HFFc6 (cell line): ENCODE data around the gene VN1R2. TPM values are rescaled to one million over a fixed set of nuclear protein-coding genes. Genes with fewer than 3 reads are reported as not detected.
"Not testable (repeated sequence)": the region's sequence is repeated elsewhere in the genome, so short reads cannot be mapped to it uniquely, and the experiment has no call there.

Experiments
- DNase-seq: peaks from one replicate; pipeline ENCODE4 v3.0.0-alpha.2; 2018
- H3K27ac Mint-ChIP-seq: 2 replicates; pipeline ENCODE4 v1.8.0; 2020; ENCODE audit warnings: mild to moderate bottlenecking, mixed read lengths
- H3K27me3 Mint-ChIP-seq: 2 replicates; pipeline ENCODE4 v1.8.0; 2021; ENCODE audit warnings: mild to moderate bottlenecking, moderate library complexity, mixed read lengths; ENCODE audit not compliant: insufficient read depth
- H3K36me3 Mint-ChIP-seq: 2 replicates; pipeline ENCODE4 v1.8.0; 2021; ENCODE audit warnings: low read depth, mixed read lengths
- H3K4me1 Mint-ChIP-seq: 2 replicates; pipeline ENCODE4 v1.8.0; 2020; ENCODE audit warnings: low read depth, mixed read lengths
- H3K4me3 Mint-ChIP-seq: 2 replicates; pipeline ENCODE4 v1.8.0; 2020; ENCODE audit warnings: mild to moderate bottlenecking, moderate library complexity, mixed read lengths
- H3K9me3 Mint-ChIP-seq: 2 replicates; pipeline ENCODE4 v1.8.0; 2020; ENCODE audit warnings: mild to moderate bottlenecking, mixed read lengths
- CTCF ChIP-seq: fragments of 200-600 bp; sonication (generic); IDR thresholded peaks from 2 replicates; pipeline ENCODE4 v1.5.0; 2021; ENCODE audit warnings: antibody characterized with exemption, mild to moderate bottlenecking
- total RNA-seq, 6 experiments: library from RNA; stranded (reverse); fragmentation: NEBNext Ultra II Directional; extraction: Animal tissue kit (Norgen Biotek cat#: 25700); gene quantifications; 2 replicates in 1 of 6; 3 replicates in 5 of 6; pipeline ENCODE4 v1.2.3, GENCODE V29; 2021

The VN1R2 gene
- total RNA-seq, 6 experiments from 2014 or later = not detected

DNA sequence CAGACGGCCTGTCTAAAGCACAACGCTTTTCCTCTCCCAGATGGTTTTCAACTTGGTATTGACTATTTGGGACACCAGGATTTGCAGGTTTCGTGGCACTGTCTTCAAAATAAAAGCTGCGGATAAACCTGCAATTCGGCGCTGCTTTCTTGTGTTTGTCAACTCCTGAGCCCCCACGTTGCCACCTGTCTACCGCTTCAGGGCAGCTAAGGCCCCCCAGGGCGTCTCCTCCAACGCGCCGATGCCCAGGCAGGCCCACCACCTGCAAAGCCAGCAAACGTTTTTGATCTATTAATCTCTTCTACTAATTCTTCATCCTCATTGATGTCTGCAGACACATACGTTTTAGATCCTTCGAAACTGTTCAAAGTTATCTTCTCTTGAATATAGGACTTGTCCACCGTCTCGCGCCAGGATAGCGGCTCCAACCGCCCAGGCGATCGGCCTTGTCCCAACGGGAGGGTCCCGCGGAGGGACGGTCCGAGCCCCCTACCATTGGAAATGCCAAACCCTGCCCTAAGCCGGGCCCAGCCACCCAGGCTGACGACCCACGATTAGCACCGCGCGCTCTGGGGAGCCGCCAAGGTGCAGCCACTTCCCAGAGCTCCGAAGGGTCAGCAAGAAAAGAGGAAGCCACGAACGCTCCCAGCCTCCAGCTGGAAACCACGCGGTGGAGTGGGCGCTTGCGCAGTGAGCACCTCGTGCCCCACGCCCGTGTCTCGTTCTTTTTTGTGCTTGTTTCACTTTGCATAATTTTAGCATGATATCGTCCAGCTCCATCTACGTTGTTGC, 32.9 kb downstream of the VN1R2 start:
- peaks cover 19% of the 10 kb centered on the region; the same call in 1 of the 2 replicates for H3K36me3 Mint-ChIP-seq
- H3K27me3 Mint-ChIP-seq = no peaks in the 10 kb centered on the region
- no peaks in the 10 kb centered on the region for H3K4me1 Mint-ChIP-seq
- no peak for TF ChIP-seq CTCF
- peaks cover 63% of the 10 kb centered on the region for H3K9me3 Mint-ChIP-seq
- no peak overlapping the region for H3K4me3 Mint-ChIP-seq
- H3K27ac Mint-ChIP-seq = no peak overlapping the region
- no peak for DNase-seq

- DNase-seq = no peak
- Mint-ChIP-seq H3K27me3 (no peaks in the 10 kb centered on the region), H3K27ac (peak overlapping the region; percentile 33; the same call in 1 of the 2 replicates), H3K9me3 (peaks cover 69% of the 10 kb centered on the region), H3K36me3 (peaks cover 18% of the 10 kb centered on the region; the same call in 1 of the 2 replicates), H3K4me1 (no peaks in the 10 kb centered on the region), H3K4me3 (no peak overlapping the region)
- TF ChIP-seq CTCF = no peak
These were observed 36.8 kb downstream of the VN1R2 start for GRCh38 chr19:53294786-53295441.

DNA sequence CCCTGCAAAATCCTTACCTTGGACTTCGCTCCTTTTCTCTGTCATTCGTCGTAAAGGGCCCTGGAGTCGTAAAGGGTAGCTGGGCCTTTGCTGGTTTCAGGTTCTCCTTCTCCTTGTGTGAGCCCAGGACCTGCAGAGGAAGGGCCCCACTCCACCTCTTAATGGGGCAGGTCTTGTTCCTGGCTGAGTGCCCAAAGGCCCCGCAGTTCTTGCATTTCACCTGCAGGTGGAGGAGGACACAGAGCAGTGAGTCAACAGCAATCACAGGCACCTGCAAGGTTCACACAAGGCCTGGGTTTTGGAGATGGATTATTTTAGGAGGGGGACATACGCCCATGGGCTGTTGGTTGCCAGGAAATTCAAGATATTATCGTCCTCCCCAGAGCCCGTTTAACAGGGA, 43.2 kb downstream of the VN1R2 start:
- not testable (repeated sequence) for H3K27ac Mint-ChIP-seq, H3K27me3 Mint-ChIP-seq, DNase-seq, H3K36me3 Mint-ChIP-seq, H3K4me1 Mint-ChIP-seq, H3K4me3 Mint-ChIP-seq
- H3K9me3 Mint-ChIP-seq = peaks cover 40% of the 10 kb centered on the region

DNA sequence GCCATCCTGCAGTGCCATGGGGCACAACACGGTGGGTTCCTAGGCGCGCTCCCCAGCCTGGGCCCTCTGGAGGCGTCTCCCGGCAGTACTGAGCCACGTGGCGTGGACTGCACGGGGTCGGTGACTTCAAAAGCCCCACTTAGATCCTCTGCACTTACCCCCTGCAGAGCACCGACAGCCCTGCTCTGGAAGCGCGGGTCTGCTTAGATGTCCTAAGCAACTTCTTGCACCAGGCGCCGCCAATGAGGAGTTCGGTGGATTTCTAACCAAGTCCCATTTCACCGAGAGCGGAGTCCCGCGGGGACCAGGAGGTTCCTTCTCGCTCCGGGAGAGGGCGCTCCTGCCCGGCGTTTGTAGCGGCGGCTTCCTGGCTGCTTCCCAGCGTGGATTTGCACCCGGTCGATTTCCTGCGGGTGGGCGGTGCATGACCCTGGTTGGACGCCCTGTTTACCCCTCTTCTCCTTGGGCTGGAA, 50.3 kb downstream of the VN1R2 start:
- no peaks in the 10 kb centered on the region for H3K27me3 Mint-ChIP-seq
- no peaks in the 10 kb centered on the region for H3K4me1 Mint-ChIP-seq
- DNase-seq = no peak
- peak; percentile 47 for TF ChIP-seq CTCF
- H3K4me3 Mint-ChIP-seq = no peak overlapping the region
- peaks cover 29% of the 10 kb centered on the region for H3K9me3 Mint-ChIP-seq
- H3K36me3 Mint-ChIP-seq = no peaks in the 10 kb centered on the region
- H3K27ac Mint-ChIP-seq = no peak overlapping the region

Other genes with a start within 250 kb of the VN1R2 start
- not detected for gene ERVV-1, start 244.4 kb upstream of the VN1R2 start, total RNA-seq
- gene ERVV-2, start 213.6 kb upstream of the VN1R2 start, total RNA-seq = not detected
- gene ZNF160, start 154.9 kb upstream of the VN1R2 start, total RNA-seq = 10 to 100 TPM; 13.5 to 17.3 (median 16.2) TPM
- gene ZNF415, start 125.4 kb upstream of the VN1R2 start, total RNA-seq = 1 to 10 TPM; 3.2 to 4.6 (median 4.0) TPM
- gene ZNF347, start 99.2 kb upstream of the VN1R2 start, total RNA-seq = 1 to 10 TPM; 3.5 to 5.4 (median 4.4) TPM
- under 1 TPM; 0.08 to 0.40 (median 0.20) TPM for gene ZNF665, start 64.9 kb upstream of the VN1R2 start, total RNA-seq
- gene ZNF677, start 3.4 kb upstream of the VN1R2 start, total RNA-seq = 10 to 100 TPM in 4 of 6 experiments, 1 to 10 TPM in 2; 7.6 to 17.1 (median 14.9) TPM
- not detected for gene VN1R4, start 9.4 kb downstream of the VN1R2 start, total RNA-seq
- 1 to 10 TPM; 4.0 to 4.5 (median 4.2) TPM for gene ZNF845, start 75.5 kb downstream of the VN1R2 start, total RNA-seq
- 1 to 10 TPM; 2.5 to 5.3 (median 3.9) TPM for gene ZNF525, start 107.4 kb downstream of the VN1R2 start, total RNA-seq
- 1 to 10 TPM; 4.3 to 5.4 (median 5.1) TPM for gene ZNF765, start 136.9 kb downstream of the VN1R2 start, total RNA-seq
- gene ZNF761, start 173.7 kb downstream of the VN1R2 start, total RNA-seq = 10 to 100 TPM in 3 of 6 experiments, 1 to 10 TPM in 3; 9.5 to 11.1 (median 10.0) TPM
- 1 to 10 TPM; 2.0 to 6.4 (median 3.4) TPM for gene ZNF813, start 209.4 kb downstream of the VN1R2 start, total RNA-seq